HG03575 (cell line): ENCODE measurements around the gene KAZN.

Source experiments
- ATAC-seq: cut with Tn5 transposase; IDR thresholded peaks from one replicate; pipeline ENCODE4 v1.9.1; 2021; ENCODE audit not compliant: unreplicated experiment, insufficient number of reproducible peaks, low FRiP score; ENCODE audit errors: extremely low read depth

KAZN gene

GRCh38 chr1:14774988-14775387 is 176.5 kb downstream of the KAZN start:
- no peak for ATAC-seq

DNA sequence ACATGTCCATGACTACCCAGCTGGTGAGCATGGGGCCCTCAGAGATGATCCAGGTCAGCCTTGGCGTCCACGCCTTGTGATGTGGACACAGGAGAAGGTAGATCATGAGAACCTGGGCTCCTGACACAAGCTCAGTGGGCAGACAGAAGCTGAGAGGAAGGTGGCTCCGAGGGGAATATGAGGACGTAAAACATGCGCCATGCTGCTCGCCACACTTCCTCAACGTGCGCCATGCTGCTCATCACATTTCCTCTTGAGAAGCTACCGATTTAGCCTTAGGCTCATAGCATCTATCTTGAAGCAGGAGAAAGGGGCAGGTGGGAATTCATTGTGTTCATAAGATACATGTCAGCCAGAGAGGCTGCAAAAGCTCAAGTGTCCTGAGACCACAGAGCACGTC is 176.9 kb downstream of the KAZN start:
- no peak for ATAC-seq

- no peak for ATAC-seq
These were observed 179.3 kb downstream of the KAZN start for GRCh38 chr1:14777516-14778506.

GRCh38 chr1:14778541-14778897 is 180.0 kb downstream of the KAZN start:
- ATAC-seq = no peak

GRCh38 chr1:14778898-14779865 is 180.7 kb downstream of the KAZN start:
- no peak for ATAC-seq

DNA sequence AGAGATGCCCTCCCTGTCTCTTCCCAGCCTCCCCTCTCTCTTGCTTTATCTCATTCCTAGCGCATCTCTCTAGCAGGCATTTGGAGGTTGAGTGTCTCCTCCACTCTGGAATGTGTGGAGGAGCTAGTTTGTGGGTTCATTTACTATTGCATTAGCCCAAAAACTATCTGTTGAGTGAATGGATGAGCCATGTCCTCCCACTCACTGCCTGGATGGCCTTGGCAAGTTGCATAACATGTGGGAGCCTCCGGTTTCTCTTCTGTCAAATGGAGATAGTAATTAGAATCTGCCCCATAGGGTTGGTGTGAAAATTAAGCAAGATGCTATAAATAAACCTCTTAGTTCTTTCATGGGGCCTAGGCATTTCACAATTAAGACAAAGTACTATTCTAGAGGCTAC is 181.8 kb downstream of the KAZN start:
- no peak for ATAC-seq

GRCh38 chr1:14781811-14782210 is 183.3 kb downstream of the KAZN start:
- no peak for ATAC-seq

GRCh38 chr1:14782741-14783591 is 184.5 kb downstream of the KAZN start:
- ATAC-seq = no peak

DNA sequence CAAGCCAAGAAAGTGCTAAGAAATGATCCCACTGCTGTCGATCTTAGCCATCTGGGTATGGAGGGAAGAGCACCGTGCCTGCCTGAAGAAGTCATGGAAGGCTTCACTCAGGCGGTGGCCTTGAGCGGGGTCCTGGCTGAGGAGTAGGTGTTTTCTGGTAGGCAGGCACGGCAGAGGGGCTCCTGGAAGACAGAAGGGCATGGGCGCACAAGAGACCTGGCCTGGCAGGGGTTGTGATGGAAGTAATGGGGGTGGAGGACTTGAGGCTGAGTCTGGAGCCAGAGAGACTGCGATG is 185.1 kb downstream of the KAZN start:
- no peak for ATAC-seq

- no peak for ATAC-seq
These were observed 186.6 kb downstream of the KAZN start for GRCh38 chr1:14784790-14785773.

GRCh38 chr1:14786109-14786675 is 187.7 kb downstream of the KAZN start:
- ATAC-seq = no peak

- no peak for ATAC-seq
These were observed 188.2 kb downstream of the KAZN start for GRCh38 chr1:14786681-14787080.

DNA sequence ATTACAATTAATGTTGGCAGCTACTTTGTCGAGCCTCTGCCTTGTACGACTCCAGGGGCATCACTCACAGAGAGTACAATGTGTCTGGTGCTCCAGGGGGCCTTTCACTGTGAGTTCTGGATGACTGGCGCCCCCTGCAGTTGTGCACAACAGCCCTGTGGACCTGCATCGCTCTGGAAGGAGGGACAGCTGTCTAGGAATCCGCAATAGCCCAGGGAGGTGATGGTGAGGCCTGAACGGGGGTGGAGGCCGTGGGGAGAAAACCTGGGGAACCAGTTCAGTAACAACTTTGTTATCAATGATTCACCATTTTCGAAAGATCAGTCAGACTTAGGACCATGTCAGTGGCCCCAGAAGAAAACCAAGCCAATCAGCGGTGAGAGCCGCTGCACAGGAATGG is 189.1 kb downstream of the KAZN start:
- ATAC-seq = no peak

DNA sequence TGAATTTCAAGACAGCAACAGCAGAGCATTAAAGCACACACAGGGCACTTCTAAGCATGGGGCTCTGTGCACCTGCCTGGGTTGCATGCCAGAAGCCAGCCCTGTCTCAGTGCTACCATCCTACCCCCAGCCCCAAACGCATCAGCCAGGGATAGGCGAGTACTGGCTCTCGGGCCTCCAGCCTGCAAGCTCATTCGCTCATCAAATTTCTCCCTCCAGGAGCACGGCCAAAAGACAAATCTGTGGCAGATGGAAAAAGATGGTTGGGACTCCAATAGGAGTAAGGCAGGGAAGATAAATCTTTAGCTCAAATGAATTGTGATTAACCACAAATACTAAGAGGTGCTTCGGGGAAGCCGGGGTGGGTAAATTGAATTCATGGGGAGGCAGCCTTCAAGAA is 189.6 kb downstream of the KAZN start:
- ATAC-seq = no peak

GRCh38 chr1:14790982-14791381 is 192.5 kb downstream of the KAZN start:
- no peak for ATAC-seq

- ATAC-seq = no peak
These were observed 193.2 kb downstream of the KAZN start for GRCh38 chr1:14791654-14792053.

DNA sequence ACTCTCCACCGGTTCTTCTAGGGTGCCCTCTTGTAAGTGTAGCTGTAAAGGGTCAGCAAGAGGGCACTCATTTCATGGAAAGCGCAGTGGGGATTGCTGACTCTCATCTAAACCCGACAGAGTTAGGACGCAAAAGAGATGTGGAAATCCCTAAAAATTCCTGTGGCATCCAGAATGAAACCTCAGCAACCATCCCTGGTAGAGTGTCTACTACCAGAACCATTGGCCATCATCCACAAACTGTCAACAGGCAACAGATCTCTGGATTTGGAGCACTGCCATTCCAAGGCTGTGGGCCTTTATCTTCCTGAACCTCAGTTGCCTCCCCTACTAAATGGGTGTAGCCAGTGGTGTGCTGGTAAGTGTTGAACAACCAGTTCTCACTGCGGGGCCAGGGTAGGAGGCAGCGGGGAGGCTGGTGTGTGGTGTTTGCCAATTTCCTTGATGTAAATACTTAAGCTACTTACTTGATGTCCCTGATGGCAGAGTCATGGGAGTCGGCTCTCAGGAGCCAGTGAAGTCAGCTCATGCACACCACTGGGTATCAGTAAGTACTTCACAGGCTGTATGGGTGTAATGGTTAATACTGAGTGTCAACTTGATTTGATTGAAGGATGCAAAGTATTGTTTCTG is 195.8 kb downstream of the KAZN start:
- ATAC-seq = no peak
